Pons (tissue), 1 donor: ENCODE data around the gene ZBTB7C.
"Not testable (repeated sequence)": the region's sequence is repeated elsewhere in the genome, so short reads cannot be mapped to it uniquely, and the experiment has no call there.

Experiments
- DNase-seq: peaks from one replicate; pipeline ENCODE4 v3.0.0-alpha.2; 2016; ENCODE audit warnings: low spot score

Gene ZBTB7C

GRCh38 chr18:48408727-48409590 is at the start of gene ZBTB7C:
ZBTB7C (minus strand) TSS chr18:48409383.
- no peak for DNase-seq

- DNase-seq = no peak
Observed at GRCh38 chr18:48456838-48457237, 47.7 kb upstream of the ZBTB7C start.

GRCh38 chr18:48455555-48456478 is 46.6 kb upstream of the ZBTB7C start:
- no peak for DNase-seq

GRCh38 chr18:48454261-48454757 is 45.1 kb upstream of the ZBTB7C start:
- DNase-seq = no peak

GRCh38 chr18:48453330-48454066 is 44.3 kb upstream of the ZBTB7C start:
- DNase-seq = no peak

GRCh38 chr18:48452861-48453323 is 43.7 kb upstream of the ZBTB7C start:
- DNase-seq = peak; percentile 48

GRCh38 chr18:48450685-48451084 is 41.5 kb upstream of the ZBTB7C start:
- DNase-seq = no peak

GRCh38 chr18:48446582-48447225 is 37.5 kb upstream of the ZBTB7C start:
- DNase-seq = peak; percentile 75

- DNase-seq = peak; percentile 73
Observed at GRCh38 chr18:48445540-48445939, 36.4 kb upstream of the ZBTB7C start.

GRCh38 chr18:48442761-48443160 is 33.6 kb upstream of the ZBTB7C start:
- no peak for DNase-seq

- DNase-seq = no peak
Observed at GRCh38 chr18:48441405-48441881, 32.3 kb upstream of the ZBTB7C start.

GRCh38 chr18:48440924-48441323 is 31.7 kb upstream of the ZBTB7C start:
- no peak for DNase-seq

GRCh38 chr18:48436907-48437306 is 27.7 kb upstream of the ZBTB7C start:
- DNase-seq = no peak

- DNase-seq = not testable (repeated sequence)
Observed at GRCh38 chr18:48434382-48434781, 25.2 kb upstream of the ZBTB7C start.

GRCh38 chr18:48433541-48433940 is 24.4 kb upstream of the ZBTB7C start:
- no peak for DNase-seq

- DNase-seq = no peak
Observed at GRCh38 chr18:48430150-48430549, 21.0 kb upstream of the ZBTB7C start.

- DNase-seq = no peak
Observed at GRCh38 chr18:48428475-48429177, 19.4 kb upstream of the ZBTB7C start.

GRCh38 chr18:48422947-48423378 is 13.8 kb upstream of the ZBTB7C start:
- DNase-seq = no peak

GRCh38 chr18:48419277-48420022 is 10.3 kb upstream of the ZBTB7C start:
- no peak for DNase-seq
